ENCODE measurements around the gene SLC31A1.

The SLC31A1 gene

DNA sequence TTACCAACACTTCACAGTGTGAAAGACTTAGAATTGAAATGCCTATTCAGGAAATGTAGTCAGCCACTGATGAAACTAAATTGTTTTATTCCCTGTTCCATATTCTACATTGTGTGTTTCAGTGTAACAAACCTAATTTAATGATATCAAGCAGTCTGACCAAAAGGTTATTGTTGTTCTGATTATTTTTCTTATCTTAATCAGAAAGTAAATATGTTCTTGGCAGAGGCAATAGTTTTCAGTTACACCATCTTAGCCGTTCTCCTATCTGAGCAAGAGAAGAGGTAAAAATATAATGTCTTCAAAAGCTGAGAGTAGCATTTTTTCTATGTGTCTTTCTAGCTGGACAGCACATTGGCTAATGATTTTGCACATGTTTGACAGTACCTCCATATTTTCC, 36.9 kb downstream of the SLC31A1 start:
- Histone ChIP-seq H3K36me3 (ENCODE audit: control insufficient read depth, low read length) (peaks cover 40% of the 10 kb centered on the region), H3K4me3 (ENCODE audit: low read length) (no peak overlapping the region), H3K9me3 (ENCODE audit: control insufficient read depth, insufficient read depth, low read length) (no peaks in the 10 kb centered on the region), H3K4me2 (ENCODE audit: low read length) (no peak overlapping the region), H3K27me3 (ENCODE audit: control insufficient read depth, low read length) (no peaks in the 10 kb centered on the region), H3F3A (ENCODE audit: control insufficient read depth, insufficient read depth) (no peaks in the 10 kb centered on the region), H3K9me2 (replicated peaks; ENCODE audit: control insufficient read depth, low read length) (no peaks in the 10 kb centered on the region), H3K79me2 (ENCODE audit: control insufficient read depth, low read length) (0 out of 2 replicates have a peak, but pooled peaks cover 3% of the 10 kb centered on the region), H4K20me1 (ENCODE audit: control insufficient read depth, insufficient read depth, low read depth, low read length) (no peaks in the 10 kb centered on the region), H3K4me1 (ENCODE audit: control insufficient read depth, low read length) (no peaks in the 10 kb centered on the region), H3K27ac (ENCODE audit: low read depth, low read length) (no peak overlapping the region)
- TF ChIP-seq CTCF (IDR thresholded peaks at IDR 0.05; ENCODE audit: low read depth, low read length, poor library complexity, severe bottlenecking): no peak
- TF ChIP-seq EZH2phosphoT487 (IDR thresholded peaks at IDR 0.05; ENCODE audit: borderline replicate concordance, low read length): no peak

GRCh38 chr9:113261917-113262671, 40.8 kb downstream of the SLC31A1 start:
- 0 out of 2 replicates have a peak, but pooled peaks cover 3% of the 10 kb centered on the region for H3F3A ChIP-seq (ENCODE audit: control insufficient read depth, insufficient read depth)
- no peaks in the 10 kb centered on the region for H3K4me1 ChIP-seq (ENCODE audit: control insufficient read depth, low read length)
- TF ChIP-seq CTCF (IDR thresholded peaks at IDR 0.05; ENCODE audit: low read depth, low read length, poor library complexity, severe bottlenecking) (no peak), EZH2phosphoT487 (IDR thresholded peaks at IDR 0.05; ENCODE audit: borderline replicate concordance, low read length) (no peak)
- H3K4me2 ChIP-seq (ENCODE audit: low read length): no peak overlapping the region
- no peak overlapping the region for H3K27ac ChIP-seq (ENCODE audit: low read depth, low read length)
- no peaks in the 10 kb centered on the region for H3K79me2 ChIP-seq (ENCODE audit: control insufficient read depth, low read length)
- no peaks in the 10 kb centered on the region for H3K27me3 ChIP-seq (ENCODE audit: control insufficient read depth, low read length)
- no peaks in the 10 kb centered on the region for H4K20me1 ChIP-seq (ENCODE audit: control insufficient read depth, insufficient read depth, low read depth, low read length)
- no peaks in the 10 kb centered on the region for H3K9me2 ChIP-seq (replicated peaks; ENCODE audit: control insufficient read depth, low read length)
- no peak overlapping the region for H3K4me3 ChIP-seq (ENCODE audit: low read length)
- H3K36me3 ChIP-seq (ENCODE audit: control insufficient read depth, low read length): peaks cover 37% of the 10 kb centered on the region
- H3K9me3 ChIP-seq (ENCODE audit: control insufficient read depth, insufficient read depth, low read length): no peaks in the 10 kb centered on the region

DNA sequence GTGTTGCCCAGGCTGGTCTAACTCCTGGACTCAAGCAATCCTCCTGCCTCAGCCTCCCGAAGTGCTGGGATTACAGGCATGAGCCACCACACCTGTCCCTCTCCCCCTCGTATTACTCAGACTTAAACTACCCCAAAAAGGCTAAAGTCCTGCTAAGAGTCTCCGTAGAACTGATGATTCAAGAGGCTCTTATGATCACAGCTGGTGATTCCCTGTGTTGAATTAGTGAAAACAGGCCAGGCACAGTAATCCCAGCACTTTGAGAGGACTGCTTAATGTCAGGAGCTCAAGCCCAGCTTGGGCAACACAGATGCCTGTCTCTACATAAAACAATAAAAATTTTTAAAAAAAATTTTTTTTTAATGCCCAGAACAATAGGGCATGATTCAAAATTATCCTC, 44.8 kb downstream of the SLC31A1 start:
- Histone ChIP-seq H3K4me3 (ENCODE audit: low read length) (no peak overlapping the region), H3K36me3 (ENCODE audit: control insufficient read depth, low read length) (peaks cover 42% of the 10 kb centered on the region), H3K4me2 (ENCODE audit: low read length) (no peak overlapping the region), H3K79me2 (ENCODE audit: control insufficient read depth, low read length) (no peaks in the 10 kb centered on the region), H3K27ac (ENCODE audit: low read depth, low read length) (no peak overlapping the region), H3K9me3 (ENCODE audit: control insufficient read depth, insufficient read depth, low read length) (no peaks in the 10 kb centered on the region), H3K9me2 (replicated peaks; ENCODE audit: control insufficient read depth, low read length) (no peaks in the 10 kb centered on the region), H3K27me3 (ENCODE audit: control insufficient read depth, low read length) (no peaks in the 10 kb centered on the region), H3K4me1 (ENCODE audit: control insufficient read depth, low read length) (no peaks in the 10 kb centered on the region), H4K20me1 (ENCODE audit: control insufficient read depth, insufficient read depth, low read depth, low read length) (no peaks in the 10 kb centered on the region), H3F3A (ENCODE audit: control insufficient read depth, insufficient read depth) (0 out of 2 replicates have a peak, but pooled peaks cover 3% of the 10 kb centered on the region)
- TF ChIP-seq CTCF (IDR thresholded peaks at IDR 0.05; ENCODE audit: low read depth, low read length, poor library complexity, severe bottlenecking) (no peak), EZH2phosphoT487 (IDR thresholded peaks at IDR 0.05; ENCODE audit: borderline replicate concordance, low read length) (no peak)

Measured in DOHH2 (cell line).